ENCODE measurements around the gene TCF3. TPM values are rescaled to one million over a fixed set of nuclear protein-coding genes. Genes with fewer than 3 reads are reported as not detected.

TCF3 gene
- total RNA-seq, 2 donors from 2014 or later: 65.2 to 104 TPM

DNA sequence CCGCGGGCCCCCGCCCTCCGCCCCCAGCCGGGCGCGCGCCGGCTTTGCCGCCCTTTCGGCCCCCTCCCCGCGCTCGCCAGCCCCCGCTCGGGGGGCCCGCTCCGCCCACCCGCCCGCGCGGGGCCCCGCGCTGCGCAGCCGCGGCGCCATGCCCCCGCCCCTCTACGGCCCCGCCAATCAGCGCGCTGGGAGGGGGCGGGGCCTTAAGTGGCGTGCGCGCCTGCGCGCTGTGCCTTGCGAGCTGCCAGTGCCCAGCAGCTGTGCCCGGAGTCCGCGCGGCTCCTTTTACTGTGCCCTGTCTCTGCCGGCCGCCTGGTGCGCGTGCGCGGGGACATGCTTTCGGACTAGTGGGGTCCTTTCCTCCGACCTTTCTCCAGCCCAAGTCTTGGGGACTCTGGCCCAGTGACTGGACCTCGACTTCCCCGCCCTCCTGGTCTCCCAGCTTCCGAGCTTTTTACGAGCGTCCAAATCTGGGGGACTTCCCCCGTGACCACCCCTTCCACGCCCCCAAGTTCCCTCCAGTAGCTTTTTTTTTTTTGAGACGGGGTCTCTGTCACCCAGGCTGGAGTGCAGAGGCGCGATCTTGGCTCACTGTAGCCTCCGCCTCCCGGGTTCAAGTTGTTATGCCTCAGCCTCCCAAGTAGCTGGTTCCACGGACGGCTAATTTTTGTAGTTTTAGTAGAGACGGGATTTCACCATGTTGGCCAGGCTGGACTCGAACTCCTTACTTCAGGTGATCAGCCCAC is 59.5 kb downstream of the TCF3 start, which contains the start of gene MBD3:
Gene MBD3, minus strand, starts transcription at position 111 of the 746 bp plus-strand sequence. CDS start 234 bp downstream, outside the sequence.
- H3K9me3 Mint-ChIP-seq: no peaks in the 10 kb centered on the region
- H3K36me3 Mint-ChIP-seq: peaks cover 8 to 14% of the 10 kb centered on the region in 2 donors
- peak within 1 kb of the TSS; percentile 91 to 98 for H3K27ac Mint-ChIP-seq
- DNase-seq (ENCODE audit: low spot score in 2 of 2) (peak; percentile 91 to 93), ATAC-seq (peak; percentile 84 to 86)

DNA sequence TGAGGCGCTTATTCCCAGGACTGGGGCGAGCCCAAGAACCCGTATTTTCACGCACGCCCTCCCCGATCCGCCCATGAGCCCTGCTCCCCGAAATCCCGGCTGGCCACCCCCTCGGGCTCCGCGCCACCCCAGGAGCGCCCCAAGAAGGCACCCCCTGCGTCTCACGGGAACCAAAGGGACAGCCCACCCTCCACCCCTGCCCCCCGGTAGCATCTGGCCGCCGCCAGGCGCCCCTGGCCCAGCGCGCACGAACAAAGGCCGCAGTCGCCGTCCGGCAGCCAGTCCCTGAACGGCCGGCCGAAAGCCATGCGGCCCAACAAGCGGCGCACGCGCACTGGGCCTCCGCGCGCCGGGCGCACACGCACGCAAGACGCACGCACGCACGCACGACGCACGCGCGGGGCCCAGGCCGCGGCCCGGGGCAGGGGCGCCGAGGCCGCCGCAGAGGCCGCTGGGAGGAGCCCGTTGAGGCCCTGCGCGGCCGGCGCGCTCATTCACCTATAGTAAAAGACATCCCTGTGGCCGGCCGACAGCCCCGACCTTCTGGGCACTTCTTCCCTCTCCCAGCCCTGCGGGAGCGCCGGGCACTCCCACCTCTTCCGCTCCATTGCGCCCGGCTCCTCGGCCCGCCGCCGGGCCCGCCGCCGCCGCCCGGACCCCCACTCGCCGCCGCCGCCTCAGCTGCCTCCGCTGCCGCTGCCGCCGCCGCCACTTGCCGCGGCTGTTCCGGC is 60.2 kb downstream of the TCF3 start:
- peak; percentile 84 to 90 for DNase-seq (ENCODE audit: low spot score in 2 of 2)
- no peaks in the 10 kb centered on the region for H3K9me3 Mint-ChIP-seq
- peaks cover 8 to 10% of the 10 kb centered on the region in 2 donors for H3K36me3 Mint-ChIP-seq
- H3K27ac Mint-ChIP-seq: peak overlapping the region; percentile 91 to 98
- ATAC-seq: peak; percentile 89

DNA sequence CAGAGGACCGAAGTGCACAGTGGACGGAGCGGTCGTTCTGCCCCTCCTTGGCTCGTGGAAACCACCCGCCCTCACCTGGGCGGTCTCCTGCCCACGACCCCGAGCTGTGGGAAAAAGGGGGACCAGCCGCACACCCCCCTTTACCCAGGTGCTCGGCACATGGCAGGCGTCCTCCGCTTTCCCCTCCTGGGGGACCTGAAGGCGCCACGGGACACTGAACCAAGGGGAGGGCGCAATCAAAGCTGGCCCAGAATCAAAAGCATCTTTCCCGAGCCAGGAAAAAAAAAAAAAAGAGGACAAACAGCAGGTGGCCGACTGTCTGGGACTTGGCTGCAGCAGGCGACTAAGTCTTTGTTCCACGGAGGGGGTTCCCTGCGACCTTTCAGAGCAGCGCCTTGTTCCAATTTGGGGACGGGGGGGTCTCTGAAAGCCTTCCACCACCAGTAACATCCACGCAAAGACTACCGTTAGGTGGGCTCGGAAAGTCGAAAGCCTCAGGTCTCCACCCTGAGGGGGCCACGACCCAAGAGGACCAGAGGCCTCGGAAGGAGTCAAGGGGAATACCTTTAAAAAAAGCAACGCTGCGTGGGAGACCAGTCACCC is 60.9 kb downstream of the TCF3 start:
- no peak for ATAC-seq
- Mint-ChIP-seq H3K36me3 (peaks cover 8% of the 10 kb centered on the region in 2 donors), H3K27ac (peak overlapping the region; percentile 91 to 98), H3K9me3 (no peaks in the 10 kb centered on the region)
- DNase-seq (ENCODE audit: low spot score in 2 of 2): no peak

DNA sequence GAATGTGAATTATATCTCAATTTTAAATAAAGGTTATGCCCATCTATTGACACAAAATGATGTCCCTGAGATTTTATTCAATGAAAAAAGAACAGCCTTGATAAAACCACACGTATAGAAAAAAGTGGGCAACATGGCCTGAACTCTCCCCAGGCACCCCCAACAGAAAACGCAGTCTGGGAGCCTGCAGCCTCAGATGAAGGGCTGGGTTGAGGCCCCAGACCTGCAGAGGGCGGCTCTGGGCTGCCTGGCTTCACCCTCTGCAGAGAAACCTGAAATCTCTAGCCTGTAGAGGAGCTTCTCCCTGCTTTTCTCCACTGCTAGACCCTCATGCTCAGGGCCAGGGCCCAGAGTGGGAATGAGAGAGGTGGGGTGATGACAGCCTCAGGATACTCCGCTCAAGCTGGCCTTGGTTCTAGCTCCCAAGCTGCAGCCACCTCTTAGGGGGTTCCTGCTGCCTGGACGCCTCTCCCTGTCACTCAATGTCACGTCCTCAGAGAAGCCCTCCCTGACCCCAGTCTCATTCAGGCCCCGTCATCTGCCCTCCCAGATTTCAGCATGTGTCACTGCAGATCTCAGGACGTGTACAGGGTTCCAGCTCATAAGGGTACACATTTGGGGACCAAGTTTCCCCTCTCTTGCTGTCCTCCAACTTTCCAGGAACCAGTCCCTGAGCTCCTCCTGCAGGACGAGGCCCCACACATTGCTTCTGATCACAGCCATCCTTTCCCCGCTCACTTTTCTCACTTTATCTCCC is 61.6 kb downstream of the TCF3 start:
- ATAC-seq: peak in 1 of 2 donors; percentile 18
- H3K9me3 Mint-ChIP-seq: no peaks in the 10 kb centered on the region
- H3K36me3 Mint-ChIP-seq: peaks cover 8% of the 10 kb centered on the region in 2 donors
- H3K27ac Mint-ChIP-seq: peak overlapping the region; percentile 91 to 98
- no peak for DNase-seq (ENCODE audit: low spot score in 2 of 2)

DNA sequence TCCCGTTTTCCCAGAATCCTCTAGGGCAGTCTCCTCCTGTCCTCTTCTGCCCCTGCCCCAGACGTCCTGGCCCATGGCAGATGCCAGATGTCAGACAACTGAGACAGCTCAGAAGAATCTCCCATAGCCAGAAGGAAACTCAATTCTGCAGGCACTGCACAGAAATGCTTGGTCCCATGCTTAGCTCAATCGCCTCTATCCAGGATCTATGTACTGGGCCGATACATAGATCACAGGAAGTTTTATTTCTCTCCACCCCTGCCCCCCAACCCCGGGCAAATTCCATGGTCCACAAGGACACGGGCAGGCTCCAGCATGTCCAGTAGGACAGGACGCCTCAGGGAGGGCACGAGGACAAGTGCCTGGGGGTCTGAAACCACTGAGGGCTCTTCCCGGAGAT is 64.5 kb downstream of the TCF3 start:
- H3K9me3 Mint-ChIP-seq: no peaks in the 10 kb centered on the region
- H3K27ac Mint-ChIP-seq: peak overlapping the region in 1 of 2 donors; percentile 69
- peaks cover 8% of the 10 kb centered on the region in 2 donors for H3K36me3 Mint-ChIP-seq
- DNase-seq (ENCODE audit: low spot score in 2 of 2): no peak
- no peak for ATAC-seq

DNA sequence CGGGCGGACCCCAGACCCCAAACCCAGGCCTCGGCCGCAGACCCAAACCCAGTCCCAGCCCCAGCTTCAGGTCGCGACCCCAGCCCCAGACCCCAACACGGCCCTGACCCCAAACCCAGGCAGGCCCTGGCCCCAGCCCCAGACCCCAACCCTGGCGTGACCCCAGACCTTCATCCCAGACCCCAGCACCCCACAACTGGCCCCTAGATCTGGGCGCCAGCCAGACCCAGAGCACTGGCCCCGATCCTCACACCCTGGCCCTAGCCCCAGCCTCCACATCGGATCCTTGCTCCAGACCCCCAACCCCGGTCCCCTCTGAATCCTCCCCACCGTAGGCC is 67.2 kb downstream of the TCF3 start:
- peaks cover 0 to under 1% of the 10 kb centered on the region in 2 donors for H3K36me3 Mint-ChIP-seq

DNA sequence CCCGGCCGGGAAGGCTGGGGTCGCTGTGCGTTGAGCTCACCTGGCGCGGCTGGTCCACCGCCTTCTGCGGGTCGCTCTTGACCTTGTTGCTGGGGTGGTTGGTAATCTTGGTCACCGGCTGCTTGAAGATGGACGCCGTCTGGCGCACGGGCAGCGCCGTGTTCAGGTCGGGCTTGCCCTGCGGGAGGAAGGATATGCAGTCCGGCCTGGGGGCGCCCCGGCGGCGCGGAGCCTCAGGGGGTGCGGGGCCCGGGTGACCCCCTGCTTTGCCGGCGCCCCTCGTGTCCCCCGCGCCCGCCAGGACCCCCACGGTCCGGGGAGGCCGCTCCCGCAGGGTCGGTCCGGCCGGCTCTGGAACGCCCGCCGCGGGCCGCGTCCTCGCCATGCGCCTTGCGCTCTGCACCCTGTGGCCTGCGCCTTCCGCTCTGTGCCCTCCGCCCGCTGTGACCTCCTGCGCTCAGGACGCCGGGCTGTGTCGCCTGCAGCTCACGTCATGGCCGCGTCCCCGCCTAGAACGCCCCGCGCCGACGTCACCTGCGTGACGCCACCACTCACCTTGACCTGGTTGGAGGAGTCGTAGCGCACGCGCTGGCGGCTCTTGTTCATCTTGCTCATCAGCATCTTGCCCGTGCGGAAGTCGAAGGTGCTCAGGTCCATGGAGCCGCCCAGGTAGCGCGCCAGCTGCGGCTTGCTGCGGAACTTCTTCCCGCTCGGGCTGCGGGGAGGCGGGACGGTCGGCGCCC is 67.7 kb downstream of the TCF3 start:
- Mint-ChIP-seq H3K27ac (no peak overlapping the region), H3K36me3 (peaks cover 0 to 6% of the 10 kb centered on the region in 2 donors), H3K9me3 (no peaks in the 10 kb centered on the region)
- DNase-seq (ENCODE audit: low spot score in 2 of 2) (no peak), ATAC-seq (no peak)

More for the DNA sequence above, 67.2 kb downstream of the TCF3 start:
- no peak for DNase-seq (ENCODE audit: low spot score in 2 of 2)
- H3K27ac Mint-ChIP-seq: no peak overlapping the region
- no peaks in the 10 kb centered on the region for H3K9me3 Mint-ChIP-seq
- ATAC-seq: no peak

DNA sequence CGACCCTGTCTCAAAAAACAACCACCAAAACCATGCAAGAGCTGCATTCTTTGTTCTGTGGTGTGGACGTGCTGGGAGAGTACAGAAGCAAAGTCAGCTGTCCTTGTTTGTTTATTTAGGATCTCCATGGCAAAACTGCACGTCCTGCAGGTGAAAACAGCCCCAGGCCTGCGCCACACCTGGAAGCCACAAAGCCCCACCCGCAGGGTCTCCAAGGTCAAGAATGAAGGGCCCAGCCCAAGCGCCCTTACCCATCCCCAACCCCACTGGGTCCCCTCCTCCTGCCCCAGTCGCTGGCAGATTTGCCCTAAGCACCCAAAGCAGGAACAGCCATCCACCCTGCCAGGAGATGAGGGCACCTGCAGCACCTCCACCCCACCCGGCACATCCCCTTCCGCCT is 70.2 kb downstream of the TCF3 start:
- ATAC-seq (no peak), DNase-seq (ENCODE audit: low spot score in 2 of 2) (no peak)
- Mint-ChIP-seq H3K9me3 (no peaks in the 10 kb centered on the region), H3K36me3 (peaks cover 0 to 10% of the 10 kb centered on the region in 2 donors), H3K27ac (no peak overlapping the region)

DNA sequence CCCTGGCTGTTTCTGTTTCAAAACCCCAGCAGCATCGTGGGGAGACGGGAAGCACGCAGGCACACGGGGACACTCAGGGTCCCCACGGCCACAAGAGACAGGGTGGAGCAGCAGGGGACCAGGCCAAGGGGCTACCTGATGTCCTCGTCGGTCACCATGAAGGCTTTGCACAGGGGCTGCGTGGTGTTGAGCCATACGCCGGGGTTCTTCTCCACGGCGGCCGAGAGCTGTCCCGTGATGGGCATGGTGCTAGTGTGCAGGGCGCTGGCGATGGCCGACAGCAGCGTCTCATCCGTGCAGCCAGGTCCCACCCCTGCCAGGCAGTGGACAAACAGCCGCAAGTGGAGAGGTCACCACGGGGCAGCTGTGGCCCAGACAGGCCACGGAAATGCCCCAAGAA is 71.5 kb downstream of the TCF3 start:
- ATAC-seq: no peak
- Mint-ChIP-seq H3K27ac (no peak overlapping the region), H3K36me3 (peaks cover 0 to 10% of the 10 kb centered on the region in 2 donors), H3K9me3 (no peaks in the 10 kb centered on the region)
- no peak for DNase-seq (ENCODE audit: low spot score in 2 of 2)

DNA sequence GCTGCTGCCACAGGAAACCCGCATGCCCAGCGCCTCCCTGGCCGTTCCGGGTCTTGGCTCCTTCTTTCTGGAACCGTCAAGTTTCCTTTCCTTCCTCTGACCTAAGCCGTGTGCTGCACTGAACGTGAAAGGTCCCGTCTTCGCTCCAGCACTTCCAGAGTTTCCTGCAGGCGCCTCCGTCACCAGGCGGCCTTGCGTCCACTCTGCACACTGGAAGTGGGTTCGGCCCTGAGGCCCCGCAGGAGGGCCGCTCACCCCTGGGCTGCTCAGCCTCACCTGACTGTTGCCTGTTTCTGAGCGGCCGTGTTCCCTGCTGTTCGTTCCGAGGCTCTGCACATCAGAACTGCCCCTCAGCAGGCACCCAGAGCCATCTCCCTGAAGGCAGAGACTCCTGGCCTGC is 72.0 kb downstream of the TCF3 start:
- Mint-ChIP-seq H3K9me3 (no peaks in the 10 kb centered on the region), H3K36me3 (peaks cover 0 to 10% of the 10 kb centered on the region in 2 donors), H3K27ac (peak overlapping the region; percentile 17 to 90)
- ATAC-seq (no peak), DNase-seq (ENCODE audit: low spot score in 2 of 2) (no peak)

DNA sequence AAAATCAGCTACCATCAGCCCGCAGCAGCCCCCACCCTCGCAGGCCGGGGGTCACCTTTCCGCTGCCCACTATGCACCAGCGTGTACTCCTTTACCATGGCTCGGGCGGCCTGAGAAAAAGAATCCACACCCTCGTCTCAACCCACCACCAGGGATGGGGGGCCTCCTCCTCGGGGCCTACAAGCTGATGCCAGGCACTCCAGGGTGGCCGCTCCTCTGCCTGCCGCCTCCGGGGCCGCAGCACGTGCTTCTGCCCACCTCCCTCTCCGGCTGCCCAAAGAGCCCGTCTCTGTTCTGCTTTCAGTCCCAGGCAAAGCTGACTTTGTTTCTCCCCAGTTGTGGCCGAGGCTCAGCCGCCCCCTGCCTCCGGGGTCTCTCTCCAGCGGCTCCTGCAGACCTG is 73.2 kb downstream of the TCF3 start:
- peak overlapping the region in 1 of 2 donors; percentile 68 for H3K27ac Mint-ChIP-seq
- no peak for DNase-seq (ENCODE audit: low spot score in 2 of 2)
- ATAC-seq: no peak

DNA sequence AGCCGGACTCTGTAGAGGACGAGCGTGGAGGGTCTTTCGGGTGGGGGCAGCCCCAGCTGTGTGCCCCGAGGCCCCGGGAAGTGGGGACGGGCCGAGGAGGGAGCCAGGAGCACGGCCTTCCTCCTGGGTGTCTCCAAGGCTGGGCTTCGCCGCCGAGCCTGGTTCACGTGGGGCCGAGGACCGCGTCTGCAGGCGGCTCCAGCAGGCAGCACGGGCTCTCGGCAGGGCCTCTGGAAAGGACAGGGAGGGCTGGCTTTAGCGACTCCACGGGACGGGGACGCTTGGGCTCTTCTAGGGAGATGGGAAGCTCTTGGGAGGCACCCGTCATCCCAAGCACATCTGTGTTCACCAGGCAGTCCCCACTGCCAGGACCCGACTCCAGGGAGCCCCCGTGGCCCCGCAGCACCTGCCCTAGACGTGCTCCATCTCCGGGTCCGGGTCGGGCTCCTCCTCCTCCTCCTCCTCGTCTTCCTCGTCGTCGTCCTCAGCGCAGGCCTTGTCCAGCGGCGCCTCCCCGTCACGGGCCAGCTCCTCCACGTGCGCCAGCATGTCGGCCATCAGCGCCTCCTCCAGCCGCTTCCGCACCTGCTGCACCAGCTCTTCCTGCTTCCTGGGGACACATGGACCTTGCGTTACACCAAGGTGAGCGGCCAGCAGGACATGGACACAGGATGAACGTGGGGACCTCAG is 74.3 kb downstream of the TCF3 start:
- H3K36me3 Mint-ChIP-seq: peaks cover 0 to 10% of the 10 kb centered on the region in 2 donors
- no peak overlapping the region for H3K27ac Mint-ChIP-seq
- DNase-seq (ENCODE audit: low spot score in 2 of 2) (no peak), ATAC-seq (peak in 1 of 2 donors; percentile 9)
- no peaks in the 10 kb centered on the region for H3K9me3 Mint-ChIP-seq

More for the DNA sequence above, 73.2 kb downstream of the TCF3 start:
- peaks cover 0 to 10% of the 10 kb centered on the region in 2 donors for H3K36me3 Mint-ChIP-seq
- H3K9me3 Mint-ChIP-seq: no peaks in the 10 kb centered on the region

DNA sequence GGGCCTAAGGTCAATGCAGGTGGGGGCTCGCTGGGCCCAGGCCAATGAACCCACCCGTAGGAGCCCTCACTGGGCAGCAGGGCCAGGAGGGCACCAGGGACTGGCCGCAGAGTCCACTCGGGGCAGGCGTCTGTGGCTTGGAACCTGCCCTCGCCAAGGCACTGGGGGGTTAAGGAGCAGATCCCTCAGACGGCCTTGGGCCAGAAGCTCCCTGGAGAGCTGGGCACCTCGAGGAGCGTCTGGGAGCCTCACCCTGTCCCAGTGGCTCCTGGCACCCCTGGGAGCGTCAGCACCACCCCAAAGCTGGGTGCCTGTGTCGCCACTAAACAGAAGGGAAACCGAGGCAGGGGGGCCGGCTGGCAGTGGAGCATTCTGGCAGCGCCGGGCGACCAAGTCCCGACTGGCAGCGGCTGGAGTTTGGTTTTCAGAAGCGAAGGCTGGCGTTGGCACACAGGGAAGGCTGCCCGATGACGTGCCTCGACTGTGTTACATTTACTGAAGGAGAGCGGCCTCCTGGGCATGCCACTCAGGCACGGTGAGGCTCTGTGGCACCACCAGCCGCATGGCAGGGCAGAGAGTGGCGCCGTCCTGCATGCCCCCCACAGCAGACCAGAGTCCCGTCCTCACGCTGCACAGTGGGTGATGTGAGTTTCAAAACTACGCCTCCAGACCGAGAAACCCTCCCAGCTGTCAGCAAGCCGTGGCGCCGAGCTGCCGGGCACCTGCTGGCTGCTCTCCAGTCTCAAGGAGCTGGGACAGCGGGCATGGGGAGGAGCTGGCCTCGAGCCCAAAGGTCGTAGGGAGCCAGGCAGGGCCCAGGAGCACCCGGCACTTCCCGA is 75.1 kb downstream of the TCF3 start:
- Mint-ChIP-seq H3K27ac (no peak overlapping the region), H3K9me3 (no peaks in the 10 kb centered on the region), H3K36me3 (peaks cover 0 to 10% of the 10 kb centered on the region in 2 donors)
- ATAC-seq (peak in 1 of 2 donors; percentile 13), DNase-seq (ENCODE audit: low spot score in 2 of 2) (no peak)

DNA sequence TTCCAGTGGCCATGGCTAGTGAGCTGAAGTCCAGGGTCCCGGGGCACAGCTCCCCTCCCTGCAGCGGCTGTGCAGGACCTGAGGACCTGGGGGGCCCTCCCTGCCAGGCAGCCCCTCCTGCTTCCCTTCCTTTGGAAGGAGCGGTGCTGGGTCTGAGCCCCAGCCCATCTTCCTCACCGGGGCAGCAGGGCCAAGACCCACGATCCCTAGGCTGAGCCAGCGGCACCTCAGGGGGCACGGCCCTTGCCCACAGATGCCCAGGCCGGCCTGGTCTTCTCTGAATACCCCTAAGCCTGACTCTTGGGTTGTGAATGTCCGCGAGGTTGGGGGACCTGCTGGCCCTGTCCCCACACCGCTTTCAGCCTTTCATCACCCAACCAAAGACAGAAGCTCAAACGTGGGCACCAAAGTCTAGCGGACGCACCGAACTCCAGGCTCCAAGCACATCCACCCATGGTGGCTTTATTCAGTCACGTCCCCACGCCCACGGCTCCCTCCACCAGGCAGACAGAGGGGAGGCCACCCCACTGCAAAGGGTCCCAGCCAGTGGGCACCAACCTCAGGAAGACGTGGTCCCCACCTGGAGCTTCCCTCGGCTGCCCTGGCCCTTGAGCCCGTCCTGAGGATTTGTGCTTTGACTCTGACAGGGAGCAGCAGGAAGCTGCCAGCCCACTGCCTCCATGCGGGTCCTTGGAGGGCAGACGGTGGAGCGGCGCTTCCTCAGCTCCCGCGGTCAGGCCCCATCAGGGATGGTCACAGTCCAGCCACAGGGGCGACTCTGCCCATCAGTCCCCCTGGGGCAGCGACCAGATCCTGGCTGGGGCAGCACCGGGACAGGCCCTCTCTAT is 75.9 kb downstream of the TCF3 start:
- peaks cover 0 to 10% of the 10 kb centered on the region in 2 donors for H3K36me3 Mint-ChIP-seq
- ATAC-seq: peak; percentile 18 to 24
- no peak for DNase-seq (ENCODE audit: low spot score in 2 of 2)
- H3K9me3 Mint-ChIP-seq: no peaks in the 10 kb centered on the region
- peak overlapping the region in 1 of 2 donors; percentile 50 for H3K27ac Mint-ChIP-seq
